ENCODE results near the gene R3HDM4. TPM values are rescaled to one million over a fixed set of nuclear protein-coding genes. Genes with fewer than 3 reads are reported as not detected.
A peak's percentile ranks its signal among the peaks of the same experiment; 100 is the strongest.

The R3HDM4 gene
- total and polyA plus RNA-seq, 11 donors: 17.1 to 47.1 (median 24.2) TPM

DNA sequence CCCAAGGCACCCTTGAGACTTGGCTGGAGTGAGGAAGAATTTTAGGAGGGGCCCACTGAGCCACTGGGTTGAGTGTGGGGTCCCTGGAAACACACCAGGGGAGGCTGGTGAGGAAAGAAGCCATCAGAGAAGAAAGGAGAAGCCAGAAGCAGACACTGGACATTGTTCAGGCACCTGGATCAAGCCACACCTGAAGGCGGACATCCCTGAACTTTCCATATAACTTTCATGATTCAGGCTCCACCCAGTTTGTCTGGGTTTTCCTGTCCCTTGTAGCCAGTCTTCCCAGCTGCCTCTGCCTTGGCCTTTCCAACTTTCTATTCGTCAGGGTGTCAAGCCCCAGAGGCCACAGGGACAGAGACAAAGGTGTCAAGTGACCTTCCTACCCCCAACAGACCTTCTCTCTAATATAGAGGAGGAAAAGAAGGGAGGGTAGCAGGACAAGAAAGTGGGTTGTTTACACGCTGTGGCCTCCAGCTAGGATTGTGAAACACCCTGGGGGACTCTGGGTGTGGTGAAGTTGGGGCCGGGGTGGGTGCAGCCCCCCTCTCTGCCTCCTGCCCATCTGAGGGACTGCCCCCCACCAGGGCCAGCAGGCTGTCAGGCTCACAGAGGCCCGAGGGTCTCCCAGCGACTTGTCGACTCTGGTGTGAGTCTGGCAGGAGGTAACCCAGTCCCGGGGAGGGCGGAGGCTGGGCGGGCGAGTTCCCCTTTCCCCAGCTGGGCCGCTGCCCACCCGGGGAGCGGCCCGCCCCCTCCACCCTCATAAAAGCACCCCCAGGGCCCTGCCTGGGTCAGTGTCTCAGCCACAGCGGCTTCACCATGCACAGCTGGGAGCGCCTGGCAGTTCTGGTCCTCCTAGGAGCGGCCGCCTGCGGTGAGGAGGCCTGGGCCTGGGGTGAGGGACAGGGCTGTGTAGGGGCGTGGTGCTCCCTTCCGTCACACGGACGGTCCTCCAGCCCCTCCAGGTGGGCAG lies 53.9 kb downstream of the R3HDM4 start, which contains the start of gene CFD:
Gene CFD (plus strand): TSS at position 797 of the 976 bp plus-strand sequence. CDS start 26 bp downstream, at position 823.
- intact Hi-C loops (cut with DNase I): loop anchor here in 9 of 10 donors (5.0 to 10.0 kb wide), 5 partner anchors 63 to 123 kb away; partner anchors contain the start of gene WDR18 (in 2 of the 9)
- Histone ChIP-seq H3K27me3 (peaks cover 0 to 48% (median 17%) of the 10 kb centered on the region in 9 donors), H3K9me3 (no peaks in the 10 kb centered on the region), H3K27ac (peak within 1 kb of the TSS; percentile 40 to 82 (median 74)), H3K36me3 (no peaks in the 10 kb centered on the region), H3K4me1 (peaks cover 0 to 40% (median 3%) of the 10 kb centered on the region in 12 donors), H3K4me3 (peak within 1 kb of the TSS; percentile 13 to 59 (median 44))
- ATAC-seq: peak; percentile 43 to 69 (median 60)
- TF ChIP-seq CTCF (IDR thresholded peaks at IDR 0.05) (no peak), POLR2A (IDR thresholded peaks at IDR 0.05) (peak in 1 of 2 donors; percentile 67)
- 40 to 51% (median 45%) methylated on average over 18 to 24 of the region's 24 CpGs for WGBS, 4 donors
- peak; percentile 60 to 89 (median 72) for DNase-seq

DNA sequence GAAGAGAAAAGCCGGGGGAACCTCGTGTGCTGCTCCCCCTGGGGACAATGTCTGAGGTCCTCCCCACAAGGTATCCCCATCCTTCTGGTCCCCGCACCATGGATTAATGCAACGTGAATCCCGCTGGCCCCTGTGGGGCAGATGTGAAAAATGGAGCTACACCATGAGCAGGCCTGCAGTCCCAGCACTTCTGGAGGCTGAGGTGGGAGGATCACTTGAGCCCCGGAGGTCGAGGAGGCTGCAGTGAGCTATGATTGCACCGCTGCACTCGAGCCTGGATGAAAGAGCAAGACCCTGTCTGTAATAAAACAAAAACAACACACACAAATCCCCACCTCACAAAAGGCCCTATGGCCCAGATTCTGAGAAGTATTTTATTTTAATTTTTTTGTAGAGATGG lies 54.7 kb downstream of the R3HDM4 start:
- DNase-seq: no peak
- H3K9me3 ChIP-seq: no peaks in the 10 kb centered on the region
- ATAC-seq: no peak
- no peak overlapping the region for H3K4me3 ChIP-seq
- H3K4me1 ChIP-seq: peaks cover 0 to 31% (median 2%) of the 10 kb centered on the region in 12 donors
- peaks cover under 1 to 52% (median 19%) of the 10 kb centered on the region in 9 donors for H3K27me3 ChIP-seq
- intact Hi-C loops (cut with DNase I): loop anchor here in 9 of 10 donors (5.0 to 10.0 kb wide), 5 partner anchors 64 to 124 kb away; partner anchors contain the start of gene WDR18 (in 2 of the 9)
- H3K27ac ChIP-seq: peak overlapping the region in 1 of 12 donors; percentile 40
- 75 to 81% (median 79%) methylated on average over 9 of the region's 9 CpGs for WGBS, 4 donors
- no peak for TF ChIP-seq POLR2A (IDR thresholded peaks at IDR 0.05)
- TF ChIP-seq CTCF (IDR thresholded peaks at IDR 0.05): no peak
- no peaks in the 10 kb centered on the region for H3K36me3 ChIP-seq

- ATAC-seq (no peak), DNase-seq (peak in 1 of 5 donors; percentile 22)
- no peak for TF ChIP-seq CTCF (IDR thresholded peaks at IDR 0.05)
- TF ChIP-seq POLR2A (IDR thresholded peaks at IDR 0.05): no peak
- WGBS, 4 donors: 68 to 74% (median 71%) methylated on average over 31 to 40 of the region's 40 CpGs
- intact Hi-C loops (cut with DNase I): loop anchor here in 9 of 10 donors (2.0 to 10.0 kb wide), 6 partner anchors 65 to 127 kb away; partner anchors contain the start of gene WDR18 (in 2 of the 9)
- Histone ChIP-seq H3K4me3 (no peak overlapping the region), H3K36me3 (no peaks in the 10 kb centered on the region), H3K27ac (no peak overlapping the region), H3K4me1 (peaks cover 0 to 41% (median 6%) of the 10 kb centered on the region in 12 donors), H3K27me3 (peaks cover 9 to 68% (median 29%) of the 10 kb centered on the region in 9 donors), H3K9me3 (no peaks in the 10 kb centered on the region)
Measured at GRCh38 chr19:855566-856120, 57.4 kb downstream of the R3HDM4 start.

Measured in heart left ventricle (tissue), 16 donors.